ENCODE measurements around the gene SOD2.
A peak's percentile ranks its signal among the peaks of the same experiment; 100 is the strongest.
"Not testable (repeated sequence)": the region's sequence is repeated elsewhere in the genome, so short reads cannot be mapped to it uniquely, and the experiment has no call there.

Gene SOD2

DNA sequence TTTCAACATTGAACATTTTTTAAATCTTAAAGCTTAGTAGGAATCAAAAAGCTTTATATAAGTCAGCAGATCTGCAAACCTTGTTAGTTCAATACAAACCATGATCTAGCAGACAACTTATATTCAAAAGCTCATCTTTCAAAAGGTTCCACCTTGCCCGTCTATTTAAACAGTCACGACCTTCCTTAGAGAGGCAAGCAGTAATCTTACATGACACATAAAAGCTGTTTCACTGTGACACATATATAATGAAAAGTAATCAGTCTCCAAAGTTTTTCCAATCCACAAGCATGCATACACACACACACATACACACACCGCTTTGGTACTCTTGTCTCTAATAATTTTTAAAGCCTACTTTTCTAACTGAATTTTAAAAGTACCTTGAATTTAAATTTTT is 12.9 kb downstream of the SOD2 start:
- DNase-seq, result no peak

- DNase-seq, result no peak
Observed at GRCh38 chr6:159679091-159680077, 13.7 kb downstream of the SOD2 start.

- no peak for DNase-seq
Observed at GRCh38 chr6:159678574-159678973, 14.5 kb downstream of the SOD2 start.

GRCh38 chr6:159677506-159678165 is 15.4 kb downstream of the SOD2 start:
- DNase-seq, result no peak

DNA sequence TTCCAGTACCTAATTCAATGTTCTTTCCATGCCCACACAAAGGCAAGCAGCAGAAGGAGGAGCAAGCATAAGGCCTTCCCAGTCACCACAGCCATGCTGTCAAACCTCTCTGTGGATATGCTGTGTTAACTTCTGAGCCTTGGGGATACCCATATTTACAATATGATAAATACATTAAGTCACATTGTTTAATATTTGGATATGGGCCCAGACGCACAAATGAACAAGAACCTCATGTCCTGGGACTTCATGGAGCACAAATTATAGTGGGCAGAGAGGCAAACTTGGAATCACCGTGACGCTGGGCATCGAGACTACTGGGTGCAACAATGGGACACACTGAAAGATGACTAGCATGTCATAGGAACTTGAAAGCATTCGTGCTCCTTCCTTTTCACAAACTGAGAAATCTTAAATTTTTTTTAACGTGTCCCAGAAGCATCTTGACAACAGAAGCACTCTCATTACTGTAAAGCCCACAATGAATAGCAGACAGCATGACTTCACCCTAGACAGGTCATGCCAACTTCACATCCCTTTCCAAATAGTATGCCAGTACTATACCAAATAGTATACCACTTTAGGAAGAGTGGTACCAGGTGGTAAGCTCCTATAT is 16.0 kb downstream of the SOD2 start:
- no peak for DNase-seq

DNA sequence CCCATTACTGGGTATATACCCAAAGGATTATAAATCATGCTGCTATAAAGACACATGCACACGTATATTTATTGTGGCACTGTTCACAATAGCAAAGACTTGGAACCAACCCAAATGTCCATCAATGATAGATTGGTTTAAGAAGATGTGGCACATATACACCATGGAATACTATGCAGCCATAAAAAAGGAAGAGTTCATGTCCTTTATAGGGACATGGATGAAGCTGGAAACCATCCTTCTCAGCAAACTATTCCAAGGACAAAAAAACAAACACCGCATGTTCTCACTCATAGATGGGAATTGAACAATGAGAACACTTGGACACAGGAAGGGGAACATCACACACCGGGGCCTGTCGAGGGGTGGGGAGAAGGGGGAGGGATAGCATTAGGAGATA is 16.8 kb downstream of the SOD2 start:
- DNase-seq, result not testable (repeated sequence)

DNA sequence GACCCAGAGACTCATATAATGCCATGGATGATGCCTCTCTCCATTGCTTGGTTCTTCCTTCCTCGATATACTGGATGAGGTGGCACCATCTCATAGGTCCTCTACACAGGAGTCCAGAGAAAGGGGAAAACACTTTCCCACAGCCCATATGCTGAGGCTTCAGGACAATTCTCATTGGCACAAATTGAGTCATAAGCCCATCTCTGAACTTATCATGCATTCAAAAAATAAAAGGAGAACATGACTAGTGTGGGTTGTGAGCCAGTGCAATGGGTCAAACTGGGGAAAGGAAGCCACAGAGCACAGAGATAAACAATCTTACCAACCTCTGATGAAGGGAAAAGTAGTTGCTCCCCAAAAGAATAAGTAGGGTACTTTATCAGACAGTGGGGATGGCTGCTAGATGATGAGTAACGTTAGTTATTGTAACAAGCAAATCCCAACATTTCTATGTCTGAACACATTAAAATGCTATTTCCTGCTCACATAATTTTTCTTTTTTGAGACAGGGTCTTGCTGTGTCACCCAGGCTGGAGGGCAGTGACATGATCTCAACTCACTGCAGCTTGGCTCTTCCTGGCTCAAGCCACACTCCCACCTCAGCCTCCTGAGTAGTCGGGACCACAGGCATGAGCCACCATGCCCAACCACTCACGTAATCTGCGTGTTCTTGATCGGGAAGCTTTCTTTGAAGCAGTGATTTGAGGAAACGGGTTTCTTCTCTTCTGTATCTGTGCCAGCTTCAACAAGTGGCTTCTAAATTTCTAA is 27.0 kb downstream of the SOD2 start:
- no peak for DNase-seq

DNA sequence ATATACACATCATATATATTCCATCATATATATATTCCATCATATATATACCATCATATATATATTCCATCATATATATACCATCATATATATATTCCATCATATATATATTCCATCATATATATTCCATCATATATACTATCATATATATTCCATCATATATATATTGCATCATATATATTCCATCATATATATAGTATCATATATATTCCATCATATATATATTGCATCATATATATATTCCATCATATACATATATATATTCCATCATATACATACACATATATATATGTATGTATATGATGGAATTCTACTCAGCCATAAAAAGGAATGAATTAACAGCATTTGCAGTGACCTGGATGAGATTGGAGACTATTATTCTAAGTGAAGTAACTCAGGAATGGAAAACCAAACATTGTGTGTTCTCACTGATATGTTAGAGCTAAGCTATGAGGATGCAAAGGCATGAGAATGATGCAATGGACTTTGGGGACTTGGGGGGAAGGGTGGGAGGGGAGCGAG is 29.6 kb downstream of the SOD2 start:
- DNase-seq, result not testable (repeated sequence)

DNA sequence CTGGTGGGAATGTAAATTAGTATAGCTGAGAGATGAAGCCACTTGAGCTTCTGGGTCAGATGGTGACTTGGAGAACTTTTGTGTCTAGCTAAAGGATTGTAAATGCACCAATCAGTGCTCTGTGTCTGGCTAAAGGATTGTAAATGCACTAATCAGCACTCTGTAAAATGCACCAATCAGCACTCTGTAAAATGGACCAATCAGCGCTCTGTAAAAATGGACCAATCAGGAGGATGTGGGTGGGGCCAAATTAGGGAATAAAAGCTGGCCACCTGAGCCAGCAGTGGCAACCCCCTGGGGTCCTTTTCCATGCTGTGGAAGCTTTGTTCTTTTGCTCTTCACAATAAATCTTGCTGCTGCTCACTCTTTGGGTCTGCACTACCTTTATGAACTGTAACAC is 31.1 kb downstream of the SOD2 start:
- not testable (repeated sequence) for DNase-seq

DNA sequence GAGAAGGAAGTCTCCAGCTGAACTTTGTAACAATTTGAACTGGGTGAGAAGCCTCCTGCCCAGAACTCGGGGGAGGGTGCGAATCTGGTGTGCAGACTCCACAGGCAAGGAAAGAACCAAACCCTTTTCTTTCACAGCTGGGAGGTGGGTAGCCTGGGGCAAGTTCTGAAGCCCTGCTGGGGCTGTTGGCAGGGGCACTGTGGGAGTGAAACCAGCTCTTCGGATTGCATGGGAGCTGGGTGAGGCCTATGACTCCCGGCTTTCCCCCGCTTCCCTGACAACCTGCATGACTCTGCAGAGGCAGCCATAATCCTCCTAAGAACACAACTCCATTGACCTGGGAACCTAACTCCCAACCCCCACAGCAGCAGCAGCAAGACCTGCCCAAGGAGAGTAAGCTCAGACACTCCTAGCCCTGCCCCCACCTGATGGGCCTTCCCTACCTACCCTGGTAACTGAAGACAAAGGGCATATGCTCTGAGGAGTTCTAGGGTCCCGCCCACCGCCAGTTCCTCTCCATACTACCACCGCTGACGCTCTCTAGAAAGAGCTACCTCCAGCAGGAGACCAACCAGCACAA is 37.5 kb downstream of the SOD2 start:
- no peak for DNase-seq

DNA sequence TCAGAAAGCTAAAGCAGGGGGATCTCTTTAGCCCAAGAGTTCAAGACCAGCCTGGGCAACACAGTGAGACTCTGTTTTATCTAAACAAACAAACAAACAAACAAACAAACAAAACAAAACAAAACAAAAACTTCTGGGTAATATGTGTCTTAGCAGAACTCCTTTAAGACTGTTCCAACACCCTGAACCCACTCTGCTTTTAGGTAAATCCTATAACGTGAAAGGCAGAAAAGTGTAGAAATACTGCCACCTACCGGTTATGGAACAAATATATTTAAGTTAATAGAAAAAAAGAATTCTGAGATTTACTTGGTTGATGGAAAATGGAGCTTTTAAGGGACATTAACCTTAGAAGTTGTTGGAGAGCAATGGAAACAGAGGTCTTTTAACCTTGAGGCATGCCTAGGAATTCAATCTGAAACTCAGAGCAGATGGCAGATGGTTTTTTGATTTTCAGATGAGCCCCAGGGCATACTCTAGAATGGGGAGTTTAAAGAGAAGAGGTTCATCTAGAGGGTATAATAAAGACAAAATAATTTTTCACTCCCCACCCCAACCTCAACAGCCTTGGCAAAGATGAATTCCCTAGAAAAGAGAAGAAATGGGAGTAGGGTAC is 38.5 kb downstream of the SOD2 start:
- DNase-seq, result peak; percentile 63

DNA sequence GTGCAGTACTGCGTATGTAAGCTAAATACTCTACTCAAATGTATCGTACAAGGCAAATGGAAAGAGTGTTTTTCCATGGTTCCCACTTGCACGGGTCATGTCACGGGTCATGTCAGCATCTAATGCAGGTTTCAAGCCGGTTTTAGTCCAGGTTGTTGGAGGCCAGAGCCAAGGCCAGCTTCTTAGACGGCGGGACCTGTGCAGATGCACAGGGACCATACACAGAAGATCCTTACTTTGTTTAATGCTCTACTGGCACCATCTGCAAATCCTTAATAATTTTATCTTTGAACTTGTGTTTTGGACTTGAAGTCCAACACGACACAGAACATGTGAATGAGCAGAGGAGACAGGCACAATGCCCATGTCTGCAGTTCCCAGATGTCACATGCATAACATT is 42.7 kb downstream of the SOD2 start:
- DNase-seq, result no peak

DNA sequence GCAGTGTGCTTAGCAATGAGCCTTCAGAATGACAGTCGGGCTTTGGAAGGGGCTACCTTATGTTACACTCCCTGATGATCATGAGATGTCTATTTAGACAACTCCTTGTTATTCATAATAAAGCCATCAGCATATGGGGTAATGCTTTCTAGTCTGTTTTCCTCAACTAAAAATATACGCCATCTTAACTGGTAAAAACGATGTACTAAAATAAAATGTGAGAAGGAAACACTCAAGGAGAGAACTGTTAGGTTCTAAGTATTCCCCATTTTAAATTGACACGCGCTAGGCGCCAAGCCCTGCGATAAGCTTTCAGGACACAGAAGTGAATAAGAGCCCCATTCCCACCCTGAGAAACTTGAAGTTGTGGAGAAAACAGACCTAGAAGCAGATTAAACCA is 43.6 kb downstream of the SOD2 start:
- no peak for DNase-seq

DNA sequence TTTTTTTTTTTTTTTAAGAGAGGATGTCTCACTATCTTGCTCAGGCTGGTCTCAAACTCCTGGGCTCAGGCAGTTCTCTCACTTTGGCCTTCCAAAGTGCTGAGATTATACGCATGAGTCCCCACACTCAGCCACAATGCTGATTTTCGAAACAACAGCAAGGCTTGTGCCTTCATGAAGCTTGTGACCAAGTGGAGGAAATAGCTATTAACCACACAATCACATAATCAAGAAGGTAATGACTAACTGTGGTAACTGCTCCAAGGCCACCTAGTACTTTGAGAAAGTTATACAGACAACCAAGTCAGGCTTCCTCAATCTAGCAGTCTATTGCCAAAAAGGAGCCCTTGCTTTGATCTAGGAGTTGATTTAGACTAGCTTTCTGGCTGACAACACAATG is 46.3 kb downstream of the SOD2 start:
- no peak for DNase-seq

DNA sequence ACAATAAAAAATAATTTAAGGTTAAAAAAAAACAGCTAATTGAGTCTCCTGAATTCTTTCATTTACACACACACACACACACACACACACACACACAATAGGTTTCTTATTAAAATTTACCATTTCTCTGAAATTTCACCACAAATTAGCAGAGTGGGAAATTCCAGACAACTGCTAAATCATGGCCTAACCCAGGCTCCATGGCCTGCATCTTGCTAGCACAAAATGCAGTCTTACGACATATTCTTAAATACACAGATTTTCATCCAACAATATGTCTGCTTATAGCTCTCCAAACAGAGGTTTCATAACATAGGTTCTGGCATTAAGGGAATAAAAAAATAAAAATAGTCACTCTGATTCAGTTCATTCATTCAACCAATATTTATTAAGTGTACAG is 46.9 kb downstream of the SOD2 start:
- DNase-seq, result no peak

DNA sequence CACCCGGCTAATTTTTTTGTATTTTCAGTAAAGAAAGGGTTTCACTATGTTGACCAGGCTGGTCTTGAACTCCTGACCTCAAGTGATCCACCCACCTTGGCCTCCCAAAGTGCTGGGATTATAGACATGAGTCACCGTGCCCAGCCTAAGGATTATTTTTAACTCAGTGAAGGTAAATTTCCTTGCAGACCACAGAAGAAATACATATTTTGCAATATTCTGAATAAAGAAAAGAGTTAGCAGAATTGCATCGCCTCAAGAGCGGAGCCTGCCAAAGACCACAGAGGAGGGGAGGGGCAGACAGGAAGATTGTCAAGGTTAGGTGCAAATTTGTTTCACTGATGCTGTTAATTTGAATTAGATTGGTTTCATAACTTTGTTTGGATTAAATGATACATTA is 47.4 kb downstream of the SOD2 start:
- DNase-seq, result no peak

Data from CD4-positive, alpha-beta T cell treated with Interleukin-10 for 1 hour (primary cell).